Mesodermal cell (in vitro differentiated cells): ENCODE measurements around the gene DNAJB6.

Experiments used
- H3K27ac ChIP-seq: 2 replicates; pipeline ENCODE4 v1.7.0; 2013; ENCODE audit warnings: mild to moderate bottlenecking, low read depth, low read length, moderate library complexity; ENCODE audit not compliant: severe bottlenecking
- H3K36me3 ChIP-seq: 2 replicates; pipeline ENCODE4 v1.7.1; 2013; ENCODE audit warnings: mild to moderate bottlenecking, low read length, moderate library complexity; ENCODE audit not compliant: control insufficient read depth, insufficient read depth
- H3K4me1 ChIP-seq: one replicate; pipeline ENCODE4 v1.7.1; 2013; ENCODE audit warnings: mild to moderate bottlenecking, low read length; ENCODE audit not compliant: insufficient read depth, control insufficient read depth, poor library complexity, severe bottlenecking
- H3K4me3 ChIP-seq: 2 replicates; pipeline ENCODE4 v1.7.0; 2013; ENCODE audit warnings: low read length, control low read depth, mild to moderate bottlenecking; ENCODE audit not compliant: insufficient read depth, poor library complexity, severe bottlenecking; ENCODE audit errors: extremely low read depth
- H3K9me3 ChIP-seq: 2 replicates; pipeline ENCODE4 v1.7.1; 2013; ENCODE audit warnings: mild to moderate bottlenecking, low read length, moderate library complexity; ENCODE audit not compliant: control insufficient read depth
- WGBS, 2 experiments: methylation state at CpG; one replicate each; pipeline ENCODE4 v1.1.5; 2013; ENCODE audit warnings: missing lambda C conversion rate in 2 of 2; ENCODE audit not compliant: insufficient coverage in 2 of 2; 5-methylcytosine and 5-hydroxymethylcytosine counted together

DNAJB6 gene

GRCh38 chr7:157423886-157424565 lies 87.2 kb downstream of the DNAJB6 start:
- H3K27ac ChIP-seq, result no peak overlapping the region
- H3K4me1 ChIP-seq, result peaks cover 7% of the 10 kb centered on the region
- H3K36me3 ChIP-seq, result peaks cover 26% of the 10 kb centered on the region
- WGBS, 2 experiments, result 86 to 93% methylated on average over 26 to 31 of the region's 31 CpGs
- no peaks in the 10 kb centered on the region for H3K9me3 ChIP-seq
- H3K4me3 ChIP-seq, result no peak overlapping the region

GRCh38 chr7:157425137-157425731 lies 88.4 kb downstream of the DNAJB6 start:
- WGBS, 2 experiments, result 90 to 92% methylated on average over 7 to 13 of the region's 18 CpGs
- no peak overlapping the region for H3K27ac ChIP-seq
- H3K36me3 ChIP-seq, result peaks cover 20% of the 10 kb centered on the region
- no peak overlapping the region for H3K4me3 ChIP-seq
- H3K4me1 ChIP-seq, result peaks cover 7% of the 10 kb centered on the region
- H3K9me3 ChIP-seq, result no peaks in the 10 kb centered on the region

- Histone ChIP-seq H3K4me3 (no peak overlapping the region), H3K4me1 (peaks cover 7% of the 10 kb centered on the region), H3K27ac (no peak overlapping the region), H3K9me3 (no peaks in the 10 kb centered on the region), H3K36me3 (peaks cover 19% of the 10 kb centered on the region)
- WGBS, 2 experiments, result 93 to 96% methylated on average over 13 to 19 of the region's 19 CpGs
These were observed 89.0 kb downstream of the DNAJB6 start for GRCh38 chr7:157425761-157426160.

- 94 to 95% methylated on average over 34 to 36 of the region's 42 CpGs for WGBS, 2 experiments
- H3K4me3 ChIP-seq, result no peak overlapping the region
- H3K4me1 ChIP-seq, result peaks cover 7% of the 10 kb centered on the region
- peaks cover 13% of the 10 kb centered on the region for H3K36me3 ChIP-seq
- no peak overlapping the region for H3K27ac ChIP-seq
- no peaks in the 10 kb centered on the region for H3K9me3 ChIP-seq
These were observed 89.9 kb downstream of the DNAJB6 start for GRCh38 chr7:157426463-157427301.

GRCh38 chr7:157427811-157428553 lies 91.2 kb downstream of the DNAJB6 start:
- no peaks in the 10 kb centered on the region for H3K4me1 ChIP-seq
- no peaks in the 10 kb centered on the region for H3K9me3 ChIP-seq
- peaks cover 5% of the 10 kb centered on the region for H3K36me3 ChIP-seq
- H3K4me3 ChIP-seq, result no peak overlapping the region
- 94 to 96% methylated on average over 9 to 14 of the region's 23 CpGs for WGBS, 2 experiments
- no peak overlapping the region for H3K27ac ChIP-seq

- 89 to 92% methylated on average over 9 to 12 of the region's 12 CpGs for WGBS, 2 experiments
These were observed 91.7 kb downstream of the DNAJB6 start for GRCh38 chr7:157428554-157428945.

GRCh38 chr7:157429001-157429679 lies 92.3 kb downstream of the DNAJB6 start:
- H3K4me3 ChIP-seq, result no peak overlapping the region
- H3K9me3 ChIP-seq, result no peaks in the 10 kb centered on the region
- WGBS, 2 experiments, result 94% methylated on average over 15 of the region's 15 CpGs
- no peaks in the 10 kb centered on the region for H3K4me1 ChIP-seq
- H3K27ac ChIP-seq, result no peak overlapping the region
- no peaks in the 10 kb centered on the region for H3K36me3 ChIP-seq

More at GRCh38 chr7:157428554-157428945, 91.7 kb downstream of the DNAJB6 start:
- no peak overlapping the region for H3K27ac ChIP-seq
- H3K36me3 ChIP-seq, result peaks cover 3% of the 10 kb centered on the region
- no peaks in the 10 kb centered on the region for H3K9me3 ChIP-seq
- no peaks in the 10 kb centered on the region for H3K4me1 ChIP-seq
- no peak overlapping the region for H3K4me3 ChIP-seq

GRCh38 chr7:157429680-157430224 lies 92.9 kb downstream of the DNAJB6 start:
- whole genome bisulfite sequencing, 2 experiments, result 95 to 100% methylated on average over 1 to 4 of the region's 6 CpGs
- Histone ChIP-seq H3K4me3 (no peak overlapping the region), H3K36me3 (no peaks in the 10 kb centered on the region), H3K27ac (no peak overlapping the region), H3K4me1 (no peaks in the 10 kb centered on the region), H3K9me3 (no peaks in the 10 kb centered on the region)

GRCh38 chr7:157430721-157431120 lies 93.9 kb downstream of the DNAJB6 start:
- H3K9me3 ChIP-seq, result no peaks in the 10 kb centered on the region
- 91 to 94% methylated on average over 3 to 4 of the region's 7 CpGs for WGBS, 2 experiments
- no peak overlapping the region for H3K27ac ChIP-seq
- no peaks in the 10 kb centered on the region for H3K4me1 ChIP-seq
- H3K4me3 ChIP-seq, result no peak overlapping the region
- H3K36me3 ChIP-seq, result no peaks in the 10 kb centered on the region
